Measurements from ENCODE around the gene SHQ1.

- TF ChIP-seq CTCF (IDR thresholded peaks at IDR 0.05) = no peak
- no peak for TF ChIP-seq POLR2A (IDR thresholded peaks at IDR 0.05)
Observed at GRCh38 chr3:72768936-72769335, 79.3 kb downstream of the SHQ1 start.
